ENCODE measurements around the gene STARD13.

The STARD13 gene

GRCh38 chr13:33284031-33284430 lies 1.5 kb downstream of the STARD13 start:
- Histone ChIP-seq H3K4me3 (replicated peaks; ENCODE audit: insufficient read depth, low read length) (no peak overlapping the region), H3K27ac (replicated peaks) (no peak overlapping the region), H3K27me3 (ENCODE audit: insufficient read depth, poor library complexity, severe bottlenecking) (no peaks in the 10 kb centered on the region)
- DNase-seq (ENCODE audit: low read depth in 1 of 2, low spot score in 1 of 2) = no peak
- no peak for TF ChIP-seq CTCF (IDR thresholded peaks at IDR 0.05; ENCODE audit: insufficient read depth, low read length)
- TF ChIP-seq GABPA (IDR thresholded peaks at IDR 0.05; ENCODE audit: low read depth) = no peak
- no peak for TF ChIP-seq REST (IDR thresholded peaks at IDR 0.05; ENCODE audit: insufficient replicate concordance, low read depth)
- no peak for TF ChIP-seq POLR2AphosphoS5 (IDR thresholded peaks at IDR 0.05; ENCODE audit: low read depth)
- no peak for TF ChIP-seq SPI1 (IDR thresholded peaks at IDR 0.05; ENCODE audit: borderline replicate concordance, low read depth)

- TF ChIP-seq POLR2AphosphoS5 (IDR thresholded peaks at IDR 0.05; ENCODE audit: low read depth) = no peak
- TF ChIP-seq SPI1 (IDR thresholded peaks at IDR 0.05; ENCODE audit: borderline replicate concordance, low read depth) = no peak
- no peak for TF ChIP-seq CTCF (IDR thresholded peaks at IDR 0.05; ENCODE audit: insufficient read depth, low read length)
- TF ChIP-seq GABPA (IDR thresholded peaks at IDR 0.05; ENCODE audit: low read depth) = no peak
- no peak for TF ChIP-seq REST (IDR thresholded peaks at IDR 0.05; ENCODE audit: insufficient replicate concordance, low read depth)
- H3K4me3 ChIP-seq (replicated peaks; ENCODE audit: insufficient read depth, low read length) = no peak overlapping the region
- DNase-seq (ENCODE audit: low read depth in 1 of 2, low spot score in 1 of 2) = no peak
- H3K27ac ChIP-seq (replicated peaks) = no peak overlapping the region
- H3K27me3 ChIP-seq (ENCODE audit: insufficient read depth, poor library complexity, severe bottlenecking) = no peaks in the 10 kb centered on the region
Measured at GRCh38 chr13:33283195-33283911, 2.2 kb downstream of the STARD13 start.

- H3K4me3 ChIP-seq (replicated peaks; ENCODE audit: insufficient read depth, low read length) = no peak overlapping the region
- no peak for TF ChIP-seq GABPA (IDR thresholded peaks at IDR 0.05; ENCODE audit: low read depth)
- TF ChIP-seq CTCF (IDR thresholded peaks at IDR 0.05; ENCODE audit: insufficient read depth, low read length) = no peak
- no peak for TF ChIP-seq REST (IDR thresholded peaks at IDR 0.05; ENCODE audit: insufficient replicate concordance, low read depth)
- TF ChIP-seq POLR2AphosphoS5 (IDR thresholded peaks at IDR 0.05; ENCODE audit: low read depth) = no peak
- no peak for TF ChIP-seq SPI1 (IDR thresholded peaks at IDR 0.05; ENCODE audit: borderline replicate concordance, low read depth)
- DNase-seq (ENCODE audit: low read depth in 1 of 2, low spot score in 1 of 2) = no peak
- H3K27ac ChIP-seq (replicated peaks) = no peak overlapping the region
- no peaks in the 10 kb centered on the region for H3K27me3 ChIP-seq (ENCODE audit: insufficient read depth, poor library complexity, severe bottlenecking)
Measured at GRCh38 chr13:33281951-33282595, 3.5 kb downstream of the STARD13 start.
